H1 (cell line): ENCODE results near the gene OR6K2. TPM values are rescaled to one million over a fixed set of nuclear protein-coding genes. Genes with fewer than 3 reads are reported as not detected.
A peak's percentile ranks its signal among the peaks of the same experiment; 100 is the strongest.

ENCODE experiments used
- CTCF ChIA-PET: fragments of 300-600 bp; sonication (Branson Sonifier 250); formaldehyde crosslinking; loops from one replicate; lab custom pipeline; 2021; ENCODE audit not compliant: partially characterized antibody; lab: Charles Lee
- POLR2A ChIA-PET: fragments of 300-600 bp; sonication (Branson Sonifier 250); formaldehyde crosslinking; loops from one replicate; lab custom pipeline; 2021; ENCODE audit warnings: inconsistent platforms; ENCODE audit not compliant: partially characterized antibody; lab: Charles Lee
- DNase-seq, 2 experiments: peaks; one replicate each; pipeline versions ENCODE4 v3.0.0 to v3.0.0-alpha.2; 2010 to 2022; ENCODE audit warnings: low spot score in 2 of 2, low read depth in 1 of 2, mixed read lengths in 1 of 2
- FAIRE-seq: peaks from 2 replicates; lab custom pipeline; 2011; peaks lifted over from hg19 to GRCh38; lab: Jason Lieb, UNC
- H2AFZ ChIP-seq: 2 replicates; pipeline ENCODE4 v1.8.1; 2012; ENCODE audit warnings: low read length, inconsistent platforms
- H2AK5ac ChIP-seq: 2 replicates; pipeline ENCODE4 v1.6.1; 2013; ENCODE audit warnings: low read depth, low read length
- H2BK120ac ChIP-seq: replicated peaks from 2 replicates; pipeline ENCODE3; 2013; ENCODE audit warnings: low read depth, low read length, inconsistent platforms
- H2BK12ac ChIP-seq: 2 replicates; pipeline ENCODE4 v1.6.1; 2013; ENCODE audit warnings: low read depth, low read length
- H2BK15ac ChIP-seq: 2 replicates; pipeline ENCODE4 v1.6.1; 2013; ENCODE audit warnings: low read length
- H2BK20ac ChIP-seq: 2 replicates; pipeline ENCODE4 v1.6.1; 2013; ENCODE audit warnings: low read length
- H2BK5ac ChIP-seq: 2 replicates; pipeline ENCODE4 v1.6.1; 2013; ENCODE audit warnings: low read depth, low read length
- H3K14ac ChIP-seq: 2 replicates; pipeline ENCODE4 v1.6.1; 2013; ENCODE audit warnings: inconsistent platforms; ENCODE audit not compliant: insufficient read length
- H3K18ac ChIP-seq: 2 replicates; pipeline ENCODE4 v1.6.1; 2013; ENCODE audit warnings: low read length; ENCODE audit errors: extremely low read depth
- H3K23ac ChIP-seq: 2 replicates; pipeline ENCODE4 v1.6.1; 2013; ENCODE audit warnings: inconsistent platforms; ENCODE audit not compliant: insufficient read length
- H3K23me2 ChIP-seq: 2 replicates; pipeline ENCODE4 v1.6.1; 2013; ENCODE audit warnings: low read depth, low read length
- H3K27ac ChIP-seq: 2 replicates; pipeline ENCODE4 v1.6.1; 2011; ENCODE audit warnings: low read depth, low read length, inconsistent platforms
- H3K27me3 ChIP-seq, 4 experiments: replicated peaks in 1 of 4; 1 replicate in 1 of 4; 2 replicates in 3 of 4; pipeline versions ENCODE4 v1.6.1 to v1.8.1; 2011 to 2013; ENCODE audit warnings: low read length in 3 of 4, mild to moderate bottlenecking in 3 of 4, inconsistent platforms in 2 of 4, mixed read lengths in 2 of 4, moderate library complexity in 1 of 4; ENCODE audit not compliant: control insufficient read depth in 3 of 4, insufficient read depth in 3 of 4; ENCODE audit errors: extremely low read depth in 1 of 4
- H3K36me3 ChIP-seq, 4 experiments: 2 replicates each; pipeline versions ENCODE4 v1.6.1 to v1.8.1; 2011 to 2013; ENCODE audit warnings: mild to moderate bottlenecking in 4 of 4, low read length in 3 of 4, moderate library complexity in 2 of 4, control low read depth in 1 of 4, inconsistent platforms in 1 of 4; ENCODE audit not compliant: insufficient read depth in 4 of 4, control insufficient read depth in 2 of 4
- H3K4ac ChIP-seq: replicated peaks from 2 replicates; pipeline ENCODE3; 2013; ENCODE audit warnings: low read length, low read depth, mixed read lengths, inconsistent platforms; ENCODE audit not compliant: insufficient read length
- H3K4me1 ChIP-seq, 4 experiments: replicated peaks in 1 of 4; 1 replicate in 1 of 4; 2 replicates in 3 of 4; pipeline versions ENCODE4 v1.6.1 to v1.8.1; 2011 to 2013; ENCODE audit warnings: low read length in 3 of 4, inconsistent platforms in 2 of 4, mixed read lengths in 1 of 4; ENCODE audit not compliant: insufficient read depth in 4 of 4, control insufficient read depth in 3 of 4
- H3K4me2 ChIP-seq, 2 experiments: 2 replicates each; pipeline versions ENCODE4 v1.6.1 to v1.8.1; 2011 to 2013; ENCODE audit warnings: low read depth in 2 of 2, low read length in 2 of 2, control low read depth in 1 of 2, inconsistent platforms in 1 of 2, mild to moderate bottlenecking in 1 of 2; ENCODE audit not compliant: insufficient read depth in 1 of 2
- H3K4me3 ChIP-seq, 4 experiments: fragments of 200-600, 300-600 bp in 1 of 4; sonication (generic), shearing (Covaris generic), sonication (Bioruptor Twin) in 1 of 4; 2 replicates each; pipeline versions ENCODE4 v1.5.1 to v1.8.1; 2011 to 2016; ENCODE audit warnings: low read length in 4 of 4, low read depth in 3 of 4, control low read depth in 2 of 4, inconsistent platforms in 2 of 4, mild to moderate bottlenecking in 2 of 4, mixed read lengths in 1 of 4, moderate library complexity in 1 of 4; ENCODE audit not compliant: insufficient read depth in 2 of 4; ENCODE audit errors: extremely low read depth in 1 of 4
- H3K56ac ChIP-seq: replicated peaks from 2 replicates; pipeline ENCODE3; 2013; ENCODE audit warnings: low read depth, mild to moderate bottlenecking, mixed read lengths, low read length, inconsistent platforms; ENCODE audit not compliant: insufficient read length
- H3K79me1 ChIP-seq: 2 replicates; pipeline ENCODE4 v1.6.1; 2013; ENCODE audit warnings: low read depth, low read length, control low read depth
- H3K79me2 ChIP-seq, 2 experiments: 2 replicates each; pipeline versions ENCODE4 v1.6.1 to v1.8.1; 2012 to 2013; ENCODE audit warnings: low read length in 2 of 2, mild to moderate bottlenecking in 2 of 2, inconsistent platforms in 1 of 2; ENCODE audit not compliant: insufficient read depth in 2 of 2, control insufficient read depth in 1 of 2
- H3K9ac ChIP-seq, 4 experiments: replicated peaks in 1 of 4; 1 replicate in 1 of 4; 2 replicates in 3 of 4; pipeline versions ENCODE4 v1.6.1 to v1.8.1; 2011 to 2013; ENCODE audit warnings: low read depth in 3 of 4, low read length in 3 of 4, control low read depth in 2 of 4, mild to moderate bottlenecking in 2 of 4, moderate library complexity in 2 of 4, inconsistent platforms in 1 of 4; ENCODE audit errors: extremely low read depth in 1 of 4
- H3K9me3 ChIP-seq, 2 experiments: 2 replicates each; pipeline versions ENCODE4 v1.6.1 to v1.8.1; 2012 to 2013; ENCODE audit warnings: mild to moderate bottlenecking in 2 of 2, moderate library complexity in 2 of 2, control low read depth in 1 of 2, inconsistent platforms in 1 of 2, low read depth in 1 of 2, low read length in 1 of 2, mixed read lengths in 1 of 2; ENCODE audit not compliant: insufficient read depth in 2 of 2
- H4K20me1 ChIP-seq, 2 experiments: replicated peaks in 1 of 2; 2 replicates each; pipeline versions ENCODE3 to v1.8.1; 2011 to 2013; ENCODE audit warnings: inconsistent platforms in 2 of 2, low read length in 2 of 2, mild to moderate bottlenecking in 1 of 2; ENCODE audit not compliant: insufficient read depth in 2 of 2, control insufficient read depth in 1 of 2
- H4K5ac ChIP-seq: 2 replicates; pipeline ENCODE4 v1.6.1; 2013; ENCODE audit warnings: low read length, low read depth, mixed read lengths, inconsistent platforms; ENCODE audit not compliant: insufficient read length
- H4K8ac ChIP-seq: 2 replicates; pipeline ENCODE4 v1.8.0; 2013; ENCODE audit warnings: mild to moderate bottlenecking, moderate library complexity, low read length, inconsistent platforms; ENCODE audit not compliant: insufficient read depth; ENCODE audit errors: extremely low read depth
- H4K91ac ChIP-seq: replicated peaks from 2 replicates; pipeline ENCODE3; 2013; ENCODE audit warnings: low read length, mixed read lengths, inconsistent platforms; ENCODE audit not compliant: insufficient read length
- CBX5 ChIP-seq: fragments of 300-800, 300-1000 bp; sonication (generic); IDR thresholded peaks from 2 replicates; pipeline ENCODE4 v1.7.1; 2016; ENCODE audit warnings: antibody characterized with exemption, low read length, low read depth
- EGR1 ChIP-seq: IDR thresholded peaks from 2 replicates; pipeline ENCODE4 v1.6.1; 2011; ENCODE audit warnings: low read depth, low read length, borderline replicate concordance
- EZH2 ChIP-seq: fragments of 200-600 bp; sonication (generic); IDR thresholded peaks from 2 replicates; pipeline ENCODE4 v1.7.1; 2012; ENCODE audit warnings: low read depth, mild to moderate bottlenecking, moderate library complexity, low read length, inconsistent platforms; ENCODE audit not compliant: severe bottlenecking
- GTF2F1 ChIP-seq: IDR thresholded peaks from 2 replicates; pipeline ENCODE4 v1.6.1; 2012; ENCODE audit warnings: low read depth, low read length, improper control_type of control experiment, borderline replicate concordance
- KDM1A ChIP-seq: fragments of 200-600, 300-600 bp; sonication (generic); IDR thresholded peaks from 2 replicates; pipeline ENCODE4 v1.7.1; 2016; ENCODE audit warnings: mild to moderate bottlenecking, low read length, borderline replicate concordance
- MAX ChIP-seq: IDR thresholded peaks from 2 replicates; pipeline ENCODE4 v1.6.1; 2012; ENCODE audit warnings: inconsistent platforms
- NANOG ChIP-seq: IDR thresholded peaks from 2 replicates; pipeline ENCODE4 v1.6.1; 2011; ENCODE audit warnings: low read length, low read depth, mild to moderate bottlenecking, inconsistent platforms; ENCODE audit not compliant: insufficient read depth, poor library complexity, severe bottlenecking
- PHF8 ChIP-seq: fragments of 200-600 bp; sonication (generic); conservative IDR thresholded peaks from 2 replicates; pipeline ENCODE4 v1.7.1; 2012; ENCODE audit warnings: low read depth, mild to moderate bottlenecking, inconsistent platforms, low read length, moderate library complexity
- POLR2A ChIP-seq, 2 experiments: IDR thresholded peaks; 1 replicate in 1 of 2; 2 replicates in 1 of 2; pipeline ENCODE4 v1.6.1; 2011; ENCODE audit warnings: low read depth in 2 of 2, low read length in 2 of 2, mild to moderate bottlenecking in 2 of 2; ENCODE audit errors: control extremely low read depth in 1 of 2
- RBBP5 ChIP-seq: IDR thresholded peaks from 2 replicates; pipeline ENCODE4 v1.7.1; 2012; ENCODE audit warnings: low read depth, mild to moderate bottlenecking, inconsistent platforms, low read length, moderate library complexity, borderline replicate concordance
- TAF1 ChIP-seq: IDR thresholded peaks from 2 replicates; pipeline ENCODE4 v1.6.1; 2011; ENCODE audit warnings: mild to moderate bottlenecking, low read depth, low read length
- TEAD4 ChIP-seq: IDR thresholded peaks from 2 replicates; pipeline ENCODE4 v1.6.1; 2012; ENCODE audit warnings: low read depth, low read length, inconsistent platforms, mixed read lengths
- WGBS, 2 experiments: shearing (Covaris generic) in 1 of 2; methylation state at CpG; one replicate each; pipeline versions ENCODE4 v1.1.6 to v1.1.7; 2013 to 2015; ENCODE audit warnings: low lambda C conversion rate in 2 of 2, mixed read lengths in 2 of 2, inconsistent platforms in 1 of 2, low coverage in 1 of 2, missing lambda C conversion rate in 1 of 2; ENCODE audit not compliant: insufficient replicate concordance in 2 of 2, insufficient coverage in 1 of 2, insufficient read length in 1 of 2; ENCODE audit errors: extremely low coverage in 1 of 2, missing lambda C conversion rate in 1 of 2; 5-methylcytosine and 5-hydroxymethylcytosine counted together
- polyA plus RNA-seq, 7 experiments: library from polyadenylated mRNA; depleted of rRNA in 3 of 7; stranded (reverse) in 5 of 7; unstranded in 2 of 7; fragments of >200 nt in 5 of 7; fragments of 200-250 nt in 2 of 7; gene quantifications; 1 replicate in 5 of 7; 2 replicates in 1 of 7; 4 replicates in 1 of 7; pipeline versions ENCODE4 v1.2.1 to v1.2.3, GENCODE V29; 2011 to 2013; ENCODE audit warnings: missing spikeins in 2 of 7, mixed read lengths in 2 of 7
- total RNA-seq: library from RNA; stranded (reverse); fragmentation: NEBNext Ultra II Directional; extraction: Animal tissue kit (Norgen Biotek cat#: 25700); gene quantifications from 2 replicates; pipeline ENCODE4 v1.2.1, GENCODE V29; 2021
- TF ChIP-seq, protein P1 (sequence below): IDR thresholded peaks from 2 replicates; pipeline ENCODE4 v1.6.1; 2012; ENCODE audit warnings: low read length, inconsistent platforms

The OR6K2 gene
- total and polyA plus RNA-seq, 2 of the 8 experiments (the other 6 are each of a cell fraction or from before 2014, with no cell fraction given) = not detected

DNA sequence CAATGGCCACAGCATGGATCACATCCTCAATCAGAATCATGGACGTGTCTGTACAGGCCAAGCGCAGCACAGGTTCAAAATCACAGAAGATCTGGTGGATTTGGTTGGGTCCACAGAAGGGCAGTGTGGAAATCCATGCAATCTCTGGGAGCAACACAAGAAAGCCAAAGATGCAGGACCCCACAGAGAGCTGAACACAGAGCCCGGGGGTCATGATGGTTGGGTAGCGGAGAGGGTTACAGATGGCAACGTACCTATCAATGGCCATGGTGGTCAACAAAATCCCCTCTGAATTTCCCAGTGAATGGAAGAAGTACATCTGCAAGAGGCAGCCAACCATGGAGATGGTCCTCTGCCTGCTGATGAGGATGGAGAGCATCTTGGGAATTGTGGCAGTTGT lies 24.0 kb upstream of the OR6K2 start:
- H3K36me3 ChIP-seq = no peaks in the 10 kb centered on the region
- H3K9me3 ChIP-seq = no peaks in the 10 kb centered on the region
- H3K27me3 ChIP-seq = no peaks in the 10 kb centered on the region
- no peak overlapping the region for H3K27ac ChIP-seq
- no peaks in the 10 kb centered on the region for H3K79me2 ChIP-seq
- H2BK120ac ChIP-seq = no peak overlapping the region
- H3K18ac ChIP-seq = no peak overlapping the region
- H2AK5ac ChIP-seq = no peak overlapping the region
- no peak overlapping the region for H3K9ac ChIP-seq
- H3K4me3 ChIP-seq = no peak overlapping the region
- CTCF ChIA-PET = no interaction called here
- H4K20me1 ChIP-seq = no peaks in the 10 kb centered on the region
- H3K23me2 ChIP-seq = no peaks in the 10 kb centered on the region
- H2BK20ac ChIP-seq = no peak overlapping the region
- H3K4me1 ChIP-seq = no peaks in the 10 kb centered on the region
- no peak overlapping the region for H3K4ac ChIP-seq
- no peak overlapping the region for H4K8ac ChIP-seq
- H2BK15ac ChIP-seq = no peak overlapping the region
- no peak overlapping the region for H3K23ac ChIP-seq
- H3K79me1 ChIP-seq = no peaks in the 10 kb centered on the region
- H3K56ac ChIP-seq = no peak overlapping the region
- H2AFZ ChIP-seq = peak overlapping the region; percentile 22; the same call in 1 of the 2 replicates
- no peak overlapping the region for H3K4me2 ChIP-seq
- H4K91ac ChIP-seq = no peak overlapping the region
- POLR2A ChIA-PET = no interaction called here
- FAIRE-seq = no peak
- no peak for DNase-seq
- no peak overlapping the region for H3K14ac ChIP-seq
- H2BK12ac ChIP-seq = no peak overlapping the region
- WGBS, 2 experiments = 95% methylated on average over 5 of the region's 5 CpGs; no CpG with 5 or more reads in 1 of the 2 experiments
- H2BK5ac ChIP-seq = no peak overlapping the region
- no peak overlapping the region for H4K5ac ChIP-seq
- no peak for TF ChIP-seq MAX
- no peak for TF ChIP-seq EGR1
- TF ChIP-seq RBBP5 = no peak
- TF ChIP-seq, protein P1, sequence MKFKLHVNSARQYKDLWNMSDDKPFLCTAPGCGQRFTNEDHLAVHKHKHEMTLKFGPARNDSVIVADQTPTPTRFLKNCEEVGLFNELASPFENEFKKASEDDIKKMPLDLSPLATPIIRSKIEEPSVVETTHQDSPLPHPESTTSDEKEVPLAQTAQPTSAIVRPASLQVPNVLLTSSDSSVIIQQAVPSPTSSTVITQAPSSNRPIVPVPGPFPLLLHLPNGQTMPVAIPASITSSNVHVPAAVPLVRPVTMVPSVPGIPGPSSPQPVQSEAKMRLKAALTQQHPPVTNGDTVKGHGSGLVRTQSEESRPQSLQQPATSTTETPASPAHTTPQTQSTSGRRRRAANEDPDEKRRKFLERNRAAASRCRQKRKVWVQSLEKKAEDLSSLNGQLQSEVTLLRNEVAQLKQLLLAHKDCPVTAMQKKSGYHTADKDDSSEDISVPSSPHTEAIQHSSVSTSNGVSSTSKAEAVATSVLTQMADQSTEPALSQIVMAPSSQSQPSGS = no peak
- no peak for TF ChIP-seq EZH2
- TF ChIP-seq TAF1 = no peak
- no peak for TF ChIP-seq CBX5
- TF ChIP-seq POLR2A (IDR thresholded peaks at IDR 0.05; ENCODE audit: control extremely low read depth in 1 of 2, low read depth in 2 of 2, low read length in 2 of 2) = no peak
- no peak for TF ChIP-seq PHF8
- TF ChIP-seq NANOG = no peak
- no peak for TF ChIP-seq GTF2F1
- no peak for TF ChIP-seq TEAD4
- TF ChIP-seq KDM1A = no peak
